OCI-LY3 (cell line): ENCODE data around the gene ARL6IP4.

Experiments used
- H2AFZ ChIP-seq: fragments of 200-600, 300-600 bp; shearing (Covaris generic); 2 replicates; pipeline ENCODE4 v1.6.0; 2014; ENCODE audit warnings: antibody characterized with exemption, low read depth, low read length
- H3K27ac ChIP-seq: fragments of 200-600, 300-600 bp; sonication (generic); 2 replicates; pipeline ENCODE4 v1.5.1; 2014; ENCODE audit warnings: mild to moderate bottlenecking, low read length, moderate library complexity, mixed read lengths
- H3K27me3 ChIP-seq: fragments of 200-600, 300-600 bp; sonication (generic); 2 replicates; pipeline ENCODE4 v1.6.1; 2014; ENCODE audit warnings: low read depth, low read length, mixed read lengths
- H3K36me3 ChIP-seq: fragments of 200-600, 300-600 bp; sonication (generic); replicated peaks from 2 replicates; pipeline ENCODE3; 2014; ENCODE audit warnings: low read depth, low read length, mixed read lengths
- H3K4me1 ChIP-seq: fragments of 300-600, 200-600 bp; sonication (generic); 2 replicates; pipeline ENCODE4 v1.6.1; 2014; ENCODE audit warnings: low read length, mixed read lengths
- H3K4me2 ChIP-seq: fragments of 200-600, 300-600 bp; sonication (generic); 2 replicates; pipeline ENCODE4 v1.6.1; 2014; ENCODE audit warnings: low read length, mixed read lengths
- H3K4me3 ChIP-seq: fragments of 300-600, 200-600 bp; sonication (generic); 2 replicates; pipeline ENCODE4 v1.5.1; 2014; ENCODE audit warnings: antibody characterized with exemption, mild to moderate bottlenecking, low read length, moderate library complexity
- H3K79me2 ChIP-seq: fragments of 300-600, 200-600 bp; shearing (Covaris generic); 2 replicates; pipeline ENCODE4 v1.6.1; 2014; ENCODE audit warnings: mild to moderate bottlenecking, low read length, mixed read lengths
- H3K9ac ChIP-seq: fragments of 300-600, 200-600 bp; shearing (Covaris generic); 2 replicates; pipeline ENCODE4 v1.6.0; 2014; ENCODE audit warnings: mild to moderate bottlenecking, low read length, moderate library complexity
- H3K9me3 ChIP-seq: fragments of 200-600, 300-600 bp; shearing (Covaris generic); 2 replicates; pipeline ENCODE4 v1.6.1; 2014; ENCODE audit warnings: low read length, mixed read lengths; ENCODE audit not compliant: insufficient read depth
- H4K20me1 ChIP-seq: fragments of 200-600, 300-600 bp; sonication (generic); 2 replicates; pipeline ENCODE4 v1.6.1; 2016; ENCODE audit warnings: low read length, mixed read lengths; ENCODE audit not compliant: insufficient read depth
- EZH2phosphoT487 ChIP-seq: fragments of 200-600 bp; shearing (Covaris generic); IDR thresholded peaks from 2 replicates; pipeline ENCODE4 v1.6.1; 2018; ENCODE audit warnings: antibody characterized with exemption, mixed run types, low read depth
- TF ChIP-seq, protein P1 (sequence below): fragments of 200-600, 300-600 bp; sonication (generic); IDR thresholded peaks from 2 replicates; pipeline ENCODE4 v1.5.1; 2014; ENCODE audit warnings: antibody characterized with exemption, low read length, low read depth

The ARL6IP4 gene

DNA sequence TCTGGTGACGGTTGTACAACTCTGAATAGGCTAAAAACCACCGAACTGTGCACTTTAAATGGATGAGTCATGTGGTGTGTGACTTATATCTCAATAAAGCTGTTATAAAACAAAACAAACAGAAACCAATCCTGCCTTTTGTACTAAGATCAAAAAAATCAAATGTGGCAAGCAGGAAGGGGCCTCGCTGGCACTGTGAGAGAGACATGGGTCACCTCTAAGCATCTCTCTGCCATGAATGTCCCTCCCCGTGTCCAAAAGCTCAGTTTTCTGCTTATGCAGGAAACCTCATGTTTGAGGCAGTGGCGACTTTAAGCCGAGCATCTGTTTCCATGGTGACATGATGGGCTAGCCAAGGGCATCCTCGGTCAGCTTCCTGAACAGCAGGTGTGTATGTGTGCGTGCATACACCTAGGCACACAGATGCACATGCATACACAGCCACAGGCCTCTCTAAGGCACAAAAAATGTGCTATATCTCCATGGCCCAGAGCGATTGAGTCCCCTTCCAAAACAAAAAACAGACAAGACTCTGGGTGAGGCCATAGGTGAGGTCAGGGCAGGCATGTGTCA, 44.4 kb downstream of the ARL6IP4 start:
- H3K79me2 ChIP-seq: no peaks in the 10 kb centered on the region
- H2AFZ ChIP-seq: no peak overlapping the region
- no peak overlapping the region for H3K4me3 ChIP-seq
- TF ChIP-seq, protein P1, sequence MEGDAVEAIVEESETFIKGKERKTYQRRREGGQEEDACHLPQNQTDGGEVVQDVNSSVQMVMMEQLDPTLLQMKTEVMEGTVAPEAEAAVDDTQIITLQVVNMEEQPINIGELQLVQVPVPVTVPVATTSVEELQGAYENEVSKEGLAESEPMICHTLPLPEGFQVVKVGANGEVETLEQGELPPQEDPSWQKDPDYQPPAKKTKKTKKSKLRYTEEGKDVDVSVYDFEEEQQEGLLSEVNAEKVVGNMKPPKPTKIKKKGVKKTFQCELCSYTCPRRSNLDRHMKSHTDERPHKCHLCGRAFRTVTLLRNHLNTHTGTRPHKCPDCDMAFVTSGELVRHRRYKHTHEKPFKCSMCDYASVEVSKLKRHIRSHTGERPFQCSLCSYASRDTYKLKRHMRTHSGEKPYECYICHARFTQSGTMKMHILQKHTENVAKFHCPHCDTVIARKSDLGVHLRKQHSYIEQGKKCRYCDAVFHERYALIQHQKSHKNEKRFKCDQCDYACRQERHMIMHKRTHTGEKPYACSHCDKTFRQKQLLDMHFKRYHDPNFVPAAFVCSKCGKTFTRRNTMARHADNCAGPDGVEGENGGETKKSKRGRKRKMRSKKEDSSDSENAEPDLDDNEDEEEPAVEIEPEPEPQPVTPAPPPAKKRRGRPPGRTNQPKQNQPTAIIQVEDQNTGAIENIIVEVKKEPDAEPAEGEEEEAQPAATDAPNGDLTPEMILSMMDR: no peak
- TF ChIP-seq EZH2phosphoT487: no peak
- H3K4me1 ChIP-seq: no peaks in the 10 kb centered on the region
- H3K4me2 ChIP-seq: no peak overlapping the region
- no peak overlapping the region for H3K27ac ChIP-seq
- no peak overlapping the region for H3K9ac ChIP-seq
- no peaks in the 10 kb centered on the region for H4K20me1 ChIP-seq
- no peaks in the 10 kb centered on the region for H3K36me3 ChIP-seq
- H3K9me3 ChIP-seq: no peaks in the 10 kb centered on the region
- no peaks in the 10 kb centered on the region for H3K27me3 ChIP-seq

DNA sequence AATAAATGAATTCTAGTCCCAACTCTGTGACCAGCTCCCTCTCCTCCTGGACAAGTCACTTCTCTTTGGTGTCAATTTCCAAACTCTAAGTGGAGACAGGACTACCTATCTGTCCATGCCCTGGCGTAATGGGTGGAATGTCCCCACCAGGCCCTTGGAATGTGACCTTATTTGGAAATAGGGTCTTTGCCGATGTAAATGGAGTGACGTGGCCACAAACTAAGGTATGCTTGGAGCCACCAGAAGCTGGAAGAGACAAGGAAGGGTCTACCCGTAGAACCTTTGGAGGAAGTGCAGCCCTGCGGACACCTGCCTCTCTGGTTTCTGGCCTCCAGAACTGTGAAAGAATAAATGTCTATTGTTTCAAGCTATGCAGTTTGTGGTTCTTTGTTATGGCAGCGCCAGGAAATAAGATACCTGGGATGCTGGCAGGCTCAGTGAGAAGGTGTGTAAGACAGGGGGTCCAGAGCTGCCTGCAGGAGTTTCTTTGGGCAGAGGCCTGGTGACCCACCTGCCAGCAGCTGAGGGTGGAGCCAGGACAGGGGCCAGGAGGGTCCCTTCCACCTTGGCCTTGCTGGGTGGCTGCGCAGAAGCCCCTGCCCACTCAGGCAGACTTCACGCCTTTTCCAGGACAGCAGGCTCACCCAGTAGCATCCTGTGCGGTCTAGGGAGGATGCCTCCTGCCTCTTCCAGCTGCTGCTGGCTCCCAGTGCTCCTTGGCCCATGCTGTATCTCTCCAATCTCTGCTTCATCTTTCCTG, 45.8 kb downstream of the ARL6IP4 start:
- H3K9me3 ChIP-seq: no peaks in the 10 kb centered on the region
- TF ChIP-seq, protein P1: no peak
- no peaks in the 10 kb centered on the region for H3K4me1 ChIP-seq
- no peak overlapping the region for H3K4me2 ChIP-seq
- H2AFZ ChIP-seq: no peak overlapping the region
- H4K20me1 ChIP-seq: no peaks in the 10 kb centered on the region
- H3K79me2 ChIP-seq: no peaks in the 10 kb centered on the region
- no peak overlapping the region for H3K4me3 ChIP-seq
- H3K27ac ChIP-seq: no peak overlapping the region
- H3K9ac ChIP-seq: no peak overlapping the region
- H3K27me3 ChIP-seq: no peaks in the 10 kb centered on the region
- H3K36me3 ChIP-seq: no peaks in the 10 kb centered on the region

DNA sequence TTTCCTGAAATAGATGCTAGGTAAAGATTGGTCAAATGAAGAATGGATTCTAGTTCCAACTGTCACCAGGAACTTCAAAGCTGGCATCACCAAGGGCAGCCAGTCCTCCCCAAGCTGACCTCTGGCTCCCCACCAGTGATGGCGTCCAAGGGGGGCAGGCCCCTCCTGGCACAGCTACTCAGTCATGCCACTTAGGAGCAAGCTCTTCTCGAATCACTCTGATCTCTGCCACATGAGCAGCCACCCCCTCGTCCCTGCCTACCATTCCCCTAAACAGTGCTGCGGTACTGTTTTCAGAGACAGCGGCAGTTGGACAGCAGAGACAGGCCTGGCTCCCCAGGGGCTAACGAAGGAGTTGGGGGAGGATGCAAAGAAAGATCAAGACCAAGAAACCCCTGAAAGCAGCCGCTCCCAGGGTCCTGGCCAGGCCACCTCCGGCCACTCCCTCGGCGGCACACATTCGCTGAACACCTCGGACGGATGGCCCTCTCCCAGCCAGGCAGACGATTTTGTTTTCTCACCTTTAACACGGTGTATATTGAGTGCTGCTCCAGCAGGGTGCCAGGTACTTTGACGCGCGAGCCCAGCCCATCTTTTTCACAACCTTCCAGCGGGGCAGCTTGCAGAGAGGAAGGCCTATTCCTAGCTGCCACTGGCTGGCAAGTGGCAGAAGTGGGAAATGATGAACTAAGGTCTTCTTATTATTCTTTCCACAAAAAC, 47.4 kb downstream of the ARL6IP4 start:
- no peak overlapping the region for H3K27ac ChIP-seq
- H3K4me1 ChIP-seq: no peaks in the 10 kb centered on the region
- H2AFZ ChIP-seq: no peak overlapping the region
- no peaks in the 10 kb centered on the region for H3K36me3 ChIP-seq
- no peak overlapping the region for H3K4me3 ChIP-seq
- TF ChIP-seq EZH2phosphoT487: no peak
- TF ChIP-seq, protein P1: no peak
- no peaks in the 10 kb centered on the region for H3K27me3 ChIP-seq
- H3K4me2 ChIP-seq: no peak overlapping the region
- H3K9ac ChIP-seq: no peak overlapping the region
- no peaks in the 10 kb centered on the region for H4K20me1 ChIP-seq
- H3K79me2 ChIP-seq: no peaks in the 10 kb centered on the region
- H3K9me3 ChIP-seq: no peaks in the 10 kb centered on the region

DNA sequence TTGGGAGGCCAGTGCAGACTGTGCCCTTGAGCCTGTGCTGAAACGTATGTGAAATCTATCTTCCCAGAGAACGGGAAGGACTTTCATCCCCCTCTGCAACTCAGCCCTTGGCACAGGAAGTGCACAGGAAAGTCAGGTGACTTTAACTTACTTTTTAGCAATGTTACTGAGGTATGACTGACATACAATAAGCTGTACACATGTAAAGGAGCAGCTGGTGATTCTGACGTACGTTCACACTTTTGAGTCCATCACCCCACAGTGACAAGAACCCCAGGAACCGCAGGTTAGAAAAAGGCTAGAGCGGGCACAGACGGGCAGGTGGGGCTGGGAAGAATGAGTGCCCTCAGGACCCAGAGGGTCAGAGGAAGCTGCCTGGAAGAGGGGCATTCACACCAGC, 48.0 kb downstream of the ARL6IP4 start:
- no peak overlapping the region for H3K9ac ChIP-seq
- TF ChIP-seq, protein P1: no peak
- no peak for TF ChIP-seq EZH2phosphoT487

More for the DNA sequence above, 48.0 kb downstream of the ARL6IP4 start:
- Histone ChIP-seq H3K36me3 (no peaks in the 10 kb centered on the region), H3K4me1 (no peaks in the 10 kb centered on the region), H4K20me1 (no peaks in the 10 kb centered on the region), H3K27ac (no peak overlapping the region), H3K4me2 (no peak overlapping the region), H2AFZ (no peak overlapping the region), H3K79me2 (no peaks in the 10 kb centered on the region), H3K27me3 (no peaks in the 10 kb centered on the region), H3K4me3 (no peak overlapping the region), H3K9me3 (no peaks in the 10 kb centered on the region)
